OCI-LY7 (cell line): ENCODE results near the gene CDC5L.

Experiments used
- EZH2phosphoT487 ChIP-seq: fragments of 200-600 bp; sonication (generic); IDR thresholded peaks from 2 replicates; pipeline ENCODE4 v1.6.1; 2018; ENCODE audit warnings: low read depth, borderline replicate concordance, mild to moderate bottlenecking, mixed run types, antibody characterized with exemption, low read length, moderate library complexity, mixed read lengths
- TF ChIP-seq, protein P1 (sequence below): fragments of 200-600 bp; sonication (generic); conservative IDR thresholded peaks from 2 replicates; pipeline ENCODE4 v1.5.1; 2014; ENCODE audit warnings: mild to moderate bottlenecking, antibody characterized with exemption, low read length, moderate library complexity, mixed read lengths

- TF ChIP-seq, protein P1, sequence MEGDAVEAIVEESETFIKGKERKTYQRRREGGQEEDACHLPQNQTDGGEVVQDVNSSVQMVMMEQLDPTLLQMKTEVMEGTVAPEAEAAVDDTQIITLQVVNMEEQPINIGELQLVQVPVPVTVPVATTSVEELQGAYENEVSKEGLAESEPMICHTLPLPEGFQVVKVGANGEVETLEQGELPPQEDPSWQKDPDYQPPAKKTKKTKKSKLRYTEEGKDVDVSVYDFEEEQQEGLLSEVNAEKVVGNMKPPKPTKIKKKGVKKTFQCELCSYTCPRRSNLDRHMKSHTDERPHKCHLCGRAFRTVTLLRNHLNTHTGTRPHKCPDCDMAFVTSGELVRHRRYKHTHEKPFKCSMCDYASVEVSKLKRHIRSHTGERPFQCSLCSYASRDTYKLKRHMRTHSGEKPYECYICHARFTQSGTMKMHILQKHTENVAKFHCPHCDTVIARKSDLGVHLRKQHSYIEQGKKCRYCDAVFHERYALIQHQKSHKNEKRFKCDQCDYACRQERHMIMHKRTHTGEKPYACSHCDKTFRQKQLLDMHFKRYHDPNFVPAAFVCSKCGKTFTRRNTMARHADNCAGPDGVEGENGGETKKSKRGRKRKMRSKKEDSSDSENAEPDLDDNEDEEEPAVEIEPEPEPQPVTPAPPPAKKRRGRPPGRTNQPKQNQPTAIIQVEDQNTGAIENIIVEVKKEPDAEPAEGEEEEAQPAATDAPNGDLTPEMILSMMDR: no peak
- TF ChIP-seq EZH2phosphoT487: no peak
Measured at GRCh38 chr6:44375071-44375470, 12.4 kb upstream of the CDC5L start.
